RWPE2 (cell line): ENCODE data around the gene TGFBR2.

Experiments used
- ATAC-seq: fragments of 200-7000 bp; cut with Tn5 transposase; 3 replicates; pipeline ENCODE4 v1.9.1; 2021; ENCODE audit warnings: low read depth
- DNase-seq: peaks from one replicate; pipeline ENCODE4 v3.0.0-alpha.2; 2020; ENCODE audit warnings: low spot score
- H3K27ac ChIP-seq: fragments of 450-650 bp; 2 replicates; pipeline ENCODE4 v1.5.1; 2017; ENCODE audit warnings: mild to moderate bottlenecking; ENCODE audit not compliant: poor library complexity, severe bottlenecking
- H3K27me3 ChIP-seq: fragments of 250-450 bp; sonication (Bioruptor Pico); 2 replicates; pipeline ENCODE4 v1.5.1; 2021; ENCODE audit warnings: mild to moderate bottlenecking, moderate library complexity; ENCODE audit not compliant: insufficient read depth, poor library complexity, severe bottlenecking
- H3K36me3 ChIP-seq: fragments of 250-450 bp; sonication (Bioruptor Pico); 2 replicates; pipeline ENCODE4 v1.5.1; 2020; ENCODE audit warnings: low read depth, mild to moderate bottlenecking, moderate library complexity
- H3K4me1 ChIP-seq: fragments of 250-450 bp; sonication (Bioruptor Pico); 2 replicates; pipeline ENCODE4 v1.5.1; 2021; ENCODE audit warnings: mild to moderate bottlenecking, moderate library complexity; ENCODE audit not compliant: insufficient read depth, poor library complexity, severe bottlenecking
- H3K4me3 ChIP-seq: fragments of 250-450 bp; sonication (Bioruptor Pico); 2 replicates; pipeline ENCODE4 v1.5.1; 2021; ENCODE audit warnings: mild to moderate bottlenecking, moderate library complexity; ENCODE audit not compliant: severe bottlenecking
- H3K9me3 ChIP-seq: fragments of 250-450 bp; sonication (Bioruptor Pico); 2 replicates; pipeline ENCODE4 v1.5.1; 2021; ENCODE audit warnings: mild to moderate bottlenecking, moderate library complexity; ENCODE audit not compliant: severe bottlenecking
- CTCF ChIP-seq: fragments of 450-650 bp; IDR thresholded peaks from one replicate; pipeline ENCODE4 v1.5.1; 2017; ENCODE audit warnings: mild to moderate bottlenecking, moderate library complexity; ENCODE audit not compliant: poor library complexity, severe bottlenecking

Gene TGFBR2

GRCh38 chr3:30598668-30599545 lies 7.5 kb upstream of the TGFBR2 start:
- ATAC-seq (no peak), DNase-seq (no peak)
- TF ChIP-seq CTCF = no peak
- H3K36me3 ChIP-seq = no peaks in the 10 kb centered on the region
- H3K27ac ChIP-seq = peak overlapping the region; percentile 95
- H3K4me3 ChIP-seq = no peak overlapping the region
- no peaks in the 10 kb centered on the region for H3K9me3 ChIP-seq
- no peaks in the 10 kb centered on the region for H3K27me3 ChIP-seq
- H3K4me1 ChIP-seq = peaks cover 29% of the 10 kb centered on the region

GRCh38 chr3:30600572-30600971 lies 5.8 kb upstream of the TGFBR2 start:
- Histone ChIP-seq H3K36me3 (no peaks in the 10 kb centered on the region), H3K27ac (peak overlapping the region; percentile 6), H3K9me3 (no peaks in the 10 kb centered on the region), H3K27me3 (no peaks in the 10 kb centered on the region), H3K4me3 (no peak overlapping the region), H3K4me1 (peaks cover 37% of the 10 kb centered on the region)
- ATAC-seq (no peak), DNase-seq (no peak)
- TF ChIP-seq CTCF = no peak

GRCh38 chr3:30602946-30603345 lies 3.5 kb upstream of the TGFBR2 start:
- H3K27me3 ChIP-seq = no peaks in the 10 kb centered on the region
- ATAC-seq (no peak), DNase-seq (no peak)
- no peak for TF ChIP-seq CTCF
- H3K4me1 ChIP-seq = peaks cover 23% of the 10 kb centered on the region
- H3K4me3 ChIP-seq = no peak overlapping the region
- peaks cover 1% of the 10 kb centered on the region for H3K36me3 ChIP-seq
- H3K27ac ChIP-seq = no peak overlapping the region
- no peaks in the 10 kb centered on the region for H3K9me3 ChIP-seq

GRCh38 chr3:30604093-30604492 lies 2.3 kb upstream of the TGFBR2 start:
- ATAC-seq (no peak), DNase-seq (no peak)
- peaks cover 13% of the 10 kb centered on the region for H3K4me1 ChIP-seq
- no peak for TF ChIP-seq CTCF
- no peaks in the 10 kb centered on the region for H3K9me3 ChIP-seq
- H3K27me3 ChIP-seq = no peaks in the 10 kb centered on the region
- no peak overlapping the region for H3K4me3 ChIP-seq
- peaks cover 13% of the 10 kb centered on the region for H3K36me3 ChIP-seq
- peak overlapping the region; percentile 99 for H3K27ac ChIP-seq

GRCh38 chr3:30604558-30604957 lies 1.8 kb upstream of the TGFBR2 start:
- ATAC-seq (no peak), DNase-seq (no peak)
- no peaks in the 10 kb centered on the region for H3K27me3 ChIP-seq
- H3K9me3 ChIP-seq = no peaks in the 10 kb centered on the region
- peak overlapping the region; percentile 99 for H3K27ac ChIP-seq
- TF ChIP-seq CTCF = no peak
- peaks cover 17% of the 10 kb centered on the region for H3K36me3 ChIP-seq
- no peak overlapping the region for H3K4me3 ChIP-seq
- peaks cover 13% of the 10 kb centered on the region for H3K4me1 ChIP-seq
